OCI-LY3 (cell line): ENCODE measurements around the gene SMPX.

Experiments
- CTCF ChIP-seq: fragments of 200-600, 300-600 bp; sonication (generic); IDR thresholded peaks from 2 replicates; pipeline ENCODE4 v1.5.1; 2014; ENCODE audit warnings: antibody characterized with exemption, low read length, low read depth
- EZH2phosphoT487 ChIP-seq: fragments of 200-600 bp; shearing (Covaris generic); IDR thresholded peaks from 2 replicates; pipeline ENCODE4 v1.6.1; 2018; ENCODE audit warnings: antibody characterized with exemption, mixed run types, low read depth

DNA sequence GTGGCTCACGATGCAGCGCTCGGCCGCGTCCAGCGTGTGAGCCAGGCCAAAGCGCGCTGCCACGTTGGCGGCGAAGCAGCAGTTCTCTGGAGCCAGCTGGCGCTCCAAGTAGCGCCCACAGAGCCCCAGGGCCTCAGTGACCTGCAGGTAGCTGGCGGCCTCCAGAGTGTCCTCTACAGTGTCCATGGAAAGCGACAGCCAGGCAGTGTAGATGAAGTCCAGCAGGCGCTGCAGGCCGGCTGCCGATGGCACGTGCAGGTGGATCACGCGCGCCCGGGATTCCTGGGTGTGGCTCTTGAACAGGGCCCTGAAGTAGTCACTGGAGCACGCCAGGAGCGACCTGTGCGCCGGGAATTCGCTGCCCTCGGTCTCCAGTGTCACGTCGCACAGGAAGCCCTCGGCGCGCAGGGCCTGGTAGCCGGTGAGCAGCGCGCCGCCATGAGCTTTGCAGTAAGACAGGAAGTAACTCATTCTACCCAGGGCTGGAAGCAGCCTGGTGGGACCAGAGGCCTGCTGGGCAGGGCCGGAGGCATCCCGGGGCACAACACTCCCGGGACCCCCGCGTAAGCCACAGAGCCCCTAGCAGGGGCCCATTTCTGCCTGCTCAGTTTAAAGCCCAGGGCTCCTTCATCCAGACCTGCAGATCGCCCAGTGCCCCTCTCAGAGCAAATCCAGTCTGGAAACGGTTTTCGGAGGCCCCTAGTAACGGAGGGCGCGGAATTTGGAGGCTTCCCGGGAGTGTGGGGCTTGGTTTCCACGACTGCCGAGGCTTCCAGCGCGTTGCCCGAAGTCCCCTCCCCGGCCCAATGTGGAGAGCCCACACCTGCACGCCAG lies 100.4 kb downstream of the SMPX start:
- TF ChIP-seq CTCF (no peak), EZH2phosphoT487 (no peak)
